NCI-H2081 treated with DMSO at 0.1 percent for 48 hours (cell line): ENCODE results near the gene GUCA1A.
"Not testable (repeated sequence)": the region's sequence is repeated elsewhere in the genome, so short reads cannot be mapped to it uniquely, and the experiment has no call there.

ENCODE experiments used
- DNase-seq: peaks from one replicate; lab custom pipeline; 2025; lab: John Stamatoyannopoulos, UW

Gene GUCA1A

GRCh38 chr6:42210551-42210950 is 37.4 kb downstream of the GUCA1A start:
- DNase-seq, result peak; percentile 62

GRCh38 chr6:42211726-42212125 is 38.6 kb downstream of the GUCA1A start:
- no peak for DNase-seq

- no peak for DNase-seq
These were observed 39.3 kb downstream of the GUCA1A start for GRCh38 chr6:42212442-42212841.

GRCh38 chr6:42216495-42216894 is 43.3 kb downstream of the GUCA1A start:
- DNase-seq, result not testable (repeated sequence)

GRCh38 chr6:42217157-42217518 is 44.0 kb downstream of the GUCA1A start:
- no peak for DNase-seq

- DNase-seq, result peak; percentile 85
These were observed 44.6 kb downstream of the GUCA1A start, which contains the start of gene MRPS10 for GRCh38 chr6:42217519-42218367. MRPS10 (minus strand) TSS chr6:42217861; CDS start chr6:42217849, 12 bp downstream.

- no peak for DNase-seq
These were observed 47.6 kb downstream of the GUCA1A start for GRCh38 chr6:42220807-42221206.

GRCh38 chr6:42221546-42221945 is 48.4 kb downstream of the GUCA1A start:
- no peak for DNase-seq

- DNase-seq, result no peak
These were observed 49.3 kb downstream of the GUCA1A start for GRCh38 chr6:42222448-42222847.

GRCh38 chr6:42224222-42225028 is 51.3 kb downstream of the GUCA1A start:
- DNase-seq, result no peak

- no peak for DNase-seq
These were observed 51.8 kb downstream of the GUCA1A start for GRCh38 chr6:42225029-42225339.

GRCh38 chr6:42225419-42225818 is 52.3 kb downstream of the GUCA1A start:
- DNase-seq, result no peak

GRCh38 chr6:42226161-42226611 is 53.0 kb downstream of the GUCA1A start:
- no peak for DNase-seq

- no peak for DNase-seq
These were observed 53.5 kb downstream of the GUCA1A start for GRCh38 chr6:42226645-42227143.

- no peak for DNase-seq
These were observed 54.1 kb downstream of the GUCA1A start for GRCh38 chr6:42227173-42227850.

GRCh38 chr6:42228305-42228704 is 55.1 kb downstream of the GUCA1A start:
- DNase-seq, result no peak
